Uterus (tissue), 4 donors: ENCODE results near the gene STX2. TPM values are rescaled to one million over a fixed set of nuclear protein-coding genes. Genes with fewer than 3 reads are reported as not detected.

ENCODE experiments used
- DNase-seq, 2 donors: peaks; one replicate each; pipeline ENCODE4 v3.0.0-alpha.2; 2019 to 2020
- H3K27ac ChIP-seq, 2 donors: fragments of 200-600 bp; sonication (generic); 1 replicate in 1 of 2; 2 replicates in 1 of 2; pipeline ENCODE4 v1.5.1; 2016 to 2018
- H3K27me3 ChIP-seq, 2 donors: fragments of 200-600 bp; sonication (generic); one replicate each; pipeline ENCODE4 v1.5.1; 2018 to 2019; ENCODE audit warnings: control low read depth in 1 of 2
- H3K36me3 ChIP-seq, 2 donors: fragments of 200-600 bp; sonication (generic); one replicate each; pipeline ENCODE4 v1.5.1; 2019; ENCODE audit warnings: control low read depth in 1 of 2
- H3K4me1 ChIP-seq, 2 donors: fragments of 200-600 bp; sonication (generic); one replicate each; pipeline ENCODE4 v1.5.1; 2018 to 2019; ENCODE audit warnings: control low read depth in 1 of 2
- H3K4me3 ChIP-seq, 2 donors: fragments of 200-600 bp; sonication (generic); 1 replicate in 1 of 2; 2 replicates in 1 of 2; pipeline ENCODE4 v1.5.1; 2018 to 2019; ENCODE audit warnings: mild to moderate bottlenecking in 1 of 2
- H3K9me3 ChIP-seq, 2 donors: fragments of 200-600 bp; sonication (generic); one replicate each; pipeline ENCODE4 v1.5.1; 2019; ENCODE audit warnings: control low read depth in 1 of 2
- POLR2A ChIP-seq, 2 donors: fragments of 450-650 bp; IDR thresholded peaks; one replicate each; pipeline ENCODE4 v1.6.1; 2016; ENCODE audit warnings: antibody characterized with exemption in 2 of 2, mild to moderate bottlenecking in 1 of 2, moderate library complexity in 1 of 2
- intact Hi-C: fragments of 100-400 bp; cut with DNase I; formaldehyde crosslinking; loops from one replicate; pipeline ENCODE4 v1.15.1; 2023; ENCODE audit warnings: low total_unique reads
- total RNA-seq, 4 donors: library from RNA; depleted of rRNA in 3 of 4; stranded (reverse); fragments of >200 nt in 3 of 4; gene quantifications; one replicate each; pipeline versions ENCODE4 v1.1.0 to v1.2.4, GENCODE V29; 2014 to 2023
- TF ChIP-seq, protein P1 (sequence below), 4 experiments: fragments of 200-600 bp in 2 of 4; fragments of 450-650 bp in 2 of 4; sonication (generic) in 2 of 4; IDR thresholded peaks; one replicate each; pipeline ENCODE4 v1.5.1; 2016 to 2019; ENCODE audit warnings: antibody characterized with exemption in 4 of 4, mild to moderate bottlenecking in 2 of 4, moderate library complexity in 1 of 4
- donor health status: DM: yes; HTN: yes; CAD: no.

The STX2 gene
- total RNA-seq, 4 donors from 2014 or later = 33.5 to 44.6 (median 35.4) TPM

GRCh38 chr12:130780880-130781575, 58.0 kb downstream of the STX2 start:
- H3K27me3 ChIP-seq = no peaks in the 10 kb centered on the region
- no peaks in the 10 kb centered on the region for H3K36me3 ChIP-seq
- intact Hi-C loops = no loop called here
- H3K27ac ChIP-seq = no peak overlapping the region
- H3K9me3 ChIP-seq = peaks cover 0 to 15% of the 10 kb centered on the region in 2 donors
- no peak overlapping the region for H3K4me3 ChIP-seq
- TF ChIP-seq, protein P1, sequence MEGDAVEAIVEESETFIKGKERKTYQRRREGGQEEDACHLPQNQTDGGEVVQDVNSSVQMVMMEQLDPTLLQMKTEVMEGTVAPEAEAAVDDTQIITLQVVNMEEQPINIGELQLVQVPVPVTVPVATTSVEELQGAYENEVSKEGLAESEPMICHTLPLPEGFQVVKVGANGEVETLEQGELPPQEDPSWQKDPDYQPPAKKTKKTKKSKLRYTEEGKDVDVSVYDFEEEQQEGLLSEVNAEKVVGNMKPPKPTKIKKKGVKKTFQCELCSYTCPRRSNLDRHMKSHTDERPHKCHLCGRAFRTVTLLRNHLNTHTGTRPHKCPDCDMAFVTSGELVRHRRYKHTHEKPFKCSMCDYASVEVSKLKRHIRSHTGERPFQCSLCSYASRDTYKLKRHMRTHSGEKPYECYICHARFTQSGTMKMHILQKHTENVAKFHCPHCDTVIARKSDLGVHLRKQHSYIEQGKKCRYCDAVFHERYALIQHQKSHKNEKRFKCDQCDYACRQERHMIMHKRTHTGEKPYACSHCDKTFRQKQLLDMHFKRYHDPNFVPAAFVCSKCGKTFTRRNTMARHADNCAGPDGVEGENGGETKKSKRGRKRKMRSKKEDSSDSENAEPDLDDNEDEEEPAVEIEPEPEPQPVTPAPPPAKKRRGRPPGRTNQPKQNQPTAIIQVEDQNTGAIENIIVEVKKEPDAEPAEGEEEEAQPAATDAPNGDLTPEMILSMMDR (IDR thresholded peaks at IDR 0.05) = no peak
- TF ChIP-seq POLR2A (IDR thresholded peaks at IDR 0.05) = no peak
- DNase-seq = no peak
- H3K4me1 ChIP-seq = no peaks in the 10 kb centered on the region

DNA sequence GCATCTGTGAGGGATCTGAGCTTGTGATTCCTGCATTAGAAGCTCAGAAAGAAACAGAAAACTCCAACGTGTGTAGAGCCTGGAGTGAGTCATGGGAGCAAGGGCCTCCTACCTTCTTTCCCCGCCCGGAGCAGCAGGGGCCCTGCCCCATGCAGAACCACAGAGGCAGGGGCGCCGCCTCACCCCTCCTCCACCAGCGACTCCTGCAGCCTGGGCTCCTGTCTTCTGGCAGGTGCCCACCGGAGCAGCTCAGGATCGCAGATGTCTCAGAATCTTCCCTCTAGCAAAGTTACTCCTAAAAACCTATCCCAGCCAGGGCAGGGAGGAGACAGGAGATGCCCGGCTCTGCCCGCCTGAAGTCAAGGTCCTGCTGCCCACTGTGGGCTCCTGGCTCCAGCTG, 58.7 kb downstream of the STX2 start:
- TF ChIP-seq POLR2A (IDR thresholded peaks at IDR 0.05) = no peak
- TF ChIP-seq, protein P1 (IDR thresholded peaks at IDR 0.05) = no peak
- no peaks in the 10 kb centered on the region for H3K36me3 ChIP-seq
- intact Hi-C loops = no loop called here
- H3K9me3 ChIP-seq = peaks cover 0 to 12% of the 10 kb centered on the region in 2 donors
- DNase-seq = no peak
- H3K27ac ChIP-seq = no peak overlapping the region
- H3K4me3 ChIP-seq = no peak overlapping the region
- no peaks in the 10 kb centered on the region for H3K4me1 ChIP-seq
- no peaks in the 10 kb centered on the region for H3K27me3 ChIP-seq

- Histone ChIP-seq H3K27me3 (no peaks in the 10 kb centered on the region), H3K4me3 (no peak overlapping the region), H3K9me3 (no peaks in the 10 kb centered on the region), H3K36me3 (no peaks in the 10 kb centered on the region), H3K27ac (no peak overlapping the region), H3K4me1 (no peaks in the 10 kb centered on the region)
- no peak for TF ChIP-seq POLR2A (IDR thresholded peaks at IDR 0.05)
- TF ChIP-seq, protein P1 (IDR thresholded peaks at IDR 0.05) = no peak
- DNase-seq = no peak
- intact Hi-C loops = no loop called here
Measured at GRCh38 chr12:130778776-130779175, 60.3 kb downstream of the STX2 start.

DNA sequence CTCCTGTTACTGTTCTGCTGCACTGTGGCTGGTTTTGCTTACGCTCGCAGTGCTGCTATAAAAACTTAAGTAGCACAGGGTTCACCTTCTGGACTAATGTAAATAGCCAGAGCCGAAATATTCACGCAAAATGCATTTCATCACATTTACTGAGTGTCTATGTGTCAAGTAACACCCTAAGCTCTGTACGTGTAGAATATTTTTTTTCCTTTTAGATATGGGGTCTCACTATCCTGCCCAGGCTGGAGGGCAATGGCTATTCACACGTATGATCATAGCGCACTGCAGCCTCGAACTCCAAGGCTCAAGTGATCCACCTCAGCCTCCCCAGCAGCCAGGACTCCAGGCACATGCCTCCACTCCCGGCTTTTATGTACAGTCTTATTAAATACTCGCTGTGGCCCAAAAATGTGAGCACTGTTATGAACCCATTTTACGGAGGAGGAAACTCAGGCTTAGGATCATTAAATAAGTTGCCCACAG, 62.2 kb downstream of the STX2 start:
- no peak overlapping the region for H3K4me3 ChIP-seq
- intact Hi-C loops = no loop called here
- no peak overlapping the region for H3K27ac ChIP-seq

More for the DNA sequence above, 62.2 kb downstream of the STX2 start:
- Histone ChIP-seq H3K36me3 (no peaks in the 10 kb centered on the region), H3K27me3 (no peaks in the 10 kb centered on the region), H3K4me1 (no peaks in the 10 kb centered on the region), H3K9me3 (no peaks in the 10 kb centered on the region)
- TF ChIP-seq POLR2A (IDR thresholded peaks at IDR 0.05) = no peak
- TF ChIP-seq, protein P1 (IDR thresholded peaks at IDR 0.05) = no peak
- no peak for DNase-seq
